IMR-90 (cell line): ENCODE measurements around the gene PAAF1.

Source experiments
- CHD1 ChIP-seq: IDR thresholded peaks from 2 replicates; pipeline ENCODE4 v1.6.1; 2012; ENCODE audit warnings: low read depth, low read length, improper control_type of control experiment
- MAFK ChIP-seq: IDR thresholded peaks from 2 replicates; pipeline ENCODE4 v1.6.1; 2012; ENCODE audit warnings: low read depth, low read length, improper control_type of control experiment
- POLR2A ChIP-seq: IDR thresholded peaks from 2 replicates; pipeline ENCODE4 v1.6.1; 2012; ENCODE audit warnings: mild to moderate bottlenecking, low read depth, low read length
- TF ChIP-seq, protein P1 (sequence below): conservative IDR thresholded peaks from 2 replicates; pipeline ENCODE4 v1.5.1; 2012; ENCODE audit warnings: mild to moderate bottlenecking, low read depth, low read length, improper control_type of control experiment
- TF ChIP-seq, protein P2 (sequence below): fragments of 150-350 bp; IDR thresholded peaks from 2 replicates; pipeline ENCODE4 v1.6.1; 2017; ENCODE audit warnings: mild to moderate bottlenecking, antibody characterized with exemption, low read length, low read depth

DNA sequence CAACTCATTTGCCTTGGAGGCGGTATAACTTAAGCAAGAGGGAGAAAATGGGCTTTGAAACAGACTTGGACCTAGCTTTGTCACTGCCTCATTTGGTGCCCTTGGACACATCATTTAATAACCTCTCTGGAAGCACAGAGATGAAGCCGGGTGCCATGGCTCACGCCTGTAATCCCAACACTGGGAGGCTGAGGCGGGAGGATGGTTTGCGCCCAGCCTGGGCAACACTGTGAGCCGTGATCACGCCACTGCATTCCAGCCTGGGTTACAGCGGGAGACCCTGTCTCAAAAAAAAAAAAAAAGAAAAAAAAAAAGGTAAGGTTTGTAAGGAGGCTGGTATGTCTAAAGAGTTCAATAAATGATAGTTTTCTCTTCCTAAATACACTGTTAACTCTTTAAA, 959 bp upstream of the PAAF1 start:
- TF ChIP-seq, protein P1, sequence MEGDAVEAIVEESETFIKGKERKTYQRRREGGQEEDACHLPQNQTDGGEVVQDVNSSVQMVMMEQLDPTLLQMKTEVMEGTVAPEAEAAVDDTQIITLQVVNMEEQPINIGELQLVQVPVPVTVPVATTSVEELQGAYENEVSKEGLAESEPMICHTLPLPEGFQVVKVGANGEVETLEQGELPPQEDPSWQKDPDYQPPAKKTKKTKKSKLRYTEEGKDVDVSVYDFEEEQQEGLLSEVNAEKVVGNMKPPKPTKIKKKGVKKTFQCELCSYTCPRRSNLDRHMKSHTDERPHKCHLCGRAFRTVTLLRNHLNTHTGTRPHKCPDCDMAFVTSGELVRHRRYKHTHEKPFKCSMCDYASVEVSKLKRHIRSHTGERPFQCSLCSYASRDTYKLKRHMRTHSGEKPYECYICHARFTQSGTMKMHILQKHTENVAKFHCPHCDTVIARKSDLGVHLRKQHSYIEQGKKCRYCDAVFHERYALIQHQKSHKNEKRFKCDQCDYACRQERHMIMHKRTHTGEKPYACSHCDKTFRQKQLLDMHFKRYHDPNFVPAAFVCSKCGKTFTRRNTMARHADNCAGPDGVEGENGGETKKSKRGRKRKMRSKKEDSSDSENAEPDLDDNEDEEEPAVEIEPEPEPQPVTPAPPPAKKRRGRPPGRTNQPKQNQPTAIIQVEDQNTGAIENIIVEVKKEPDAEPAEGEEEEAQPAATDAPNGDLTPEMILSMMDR, result no peak
- TF ChIP-seq CHD1 (no peak), POLR2A (no peak), MAFK (no peak)
- TF ChIP-seq, protein P2, sequence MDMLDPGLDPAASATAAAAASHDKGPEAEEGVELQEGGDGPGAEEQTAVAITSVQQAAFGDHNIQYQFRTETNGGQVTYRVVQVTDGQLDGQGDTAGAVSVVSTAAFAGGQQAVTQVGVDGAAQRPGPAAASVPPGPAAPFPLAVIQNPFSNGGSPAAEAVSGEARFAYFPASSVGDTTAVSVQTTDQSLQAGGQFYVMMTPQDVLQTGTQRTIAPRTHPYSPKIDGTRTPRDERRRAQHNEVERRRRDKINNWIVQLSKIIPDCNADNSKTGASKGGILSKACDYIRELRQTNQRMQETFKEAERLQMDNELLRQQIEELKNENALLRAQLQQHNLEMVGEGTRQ, result no peak
